Left lung (tissue), 10 donors: ENCODE results near the gene DOCK8. TPM values are rescaled to one million over a fixed set of nuclear protein-coding genes. Genes with fewer than 3 reads are reported as not detected.

Experiments used
- ATAC-seq: fragments of 200-7000 bp; cut with Tn5 transposase; one replicate; pipeline ENCODE4 v1.9.1; 2020; ENCODE audit warnings: moderate library complexity
- DNase-seq, 4 donors: peaks; one replicate each; pipeline ENCODE4 v3.0.0-alpha.2; 2013 to 2020
- H3K27ac ChIP-seq, 2 donors: fragments of 200-600 bp; sonication (generic) in 1 of 2; one replicate each; pipeline versions ENCODE4 v1.5.0 to v1.8.0; 2020 to 2021
- H3K27me3 ChIP-seq, 2 donors: fragments of 200-600 bp; sonication (generic) in 1 of 2; one replicate each; pipeline versions ENCODE4 v1.5.0 to v1.8.0; 2020 to 2021
- H3K36me3 ChIP-seq, 2 donors: fragments of 200-600 bp; sonication (generic) in 1 of 2; one replicate each; pipeline versions ENCODE4 v1.5.0 to v1.8.0; 2020 to 2021
- H3K4me1 ChIP-seq, 2 donors: fragments of 200-600 bp; one replicate each; pipeline ENCODE4 v1.8.0; 2021
- H3K4me3 ChIP-seq, 2 donors: fragments of 200-600 bp; sonication (generic) in 1 of 2; one replicate each; pipeline versions ENCODE4 v1.5.0 to v1.8.0; 2020 to 2021; ENCODE audit warnings: mild to moderate bottlenecking in 1 of 2
- H3K9me3 ChIP-seq, 2 donors: fragments of 200-600 bp; sonication (generic) in 1 of 2; one replicate each; pipeline versions ENCODE4 v1.5.0 to v1.8.0; 2020 to 2021
- intact Hi-C, 2 donors: fragments of 100-400 bp; cut with DNase I; formaldehyde crosslinking; loops; one replicate each; pipeline versions ENCODE4 v1.11.2 to v1.14.2; 2022
- polyA plus RNA-seq, 6 donors: library from polyadenylated mRNA; unstranded; fragments of 120-200 nt; gene quantifications; one replicate each; pipeline ENCODE4 v1.2.1, GENCODE V29; 2013; ENCODE audit not compliant: insufficient read length in 6 of 6
- total RNA-seq, 2 donors: library from RNA; stranded (reverse); fragmentation: NEBNext Ultra II Directional; extraction: Animal tissue kit (Norgen Biotek cat#: 25700); gene quantifications; one replicate each; pipeline ENCODE4 v1.2.1, GENCODE V29; 2021
- TF ChIP-seq, protein P1 (sequence below), 2 donors: fragments of 200-600 bp; sonication (generic) in 1 of 2; IDR thresholded peaks; one replicate each; pipeline versions ENCODE4 v1.5.0 to v1.8.0; 2021; ENCODE audit warnings: antibody characterized with exemption in 2 of 2
- donor health status: DM: no; HTN: yes; CAD: no.
- donor health status: DM: no; HTN: no; CAD: no.

The DOCK8 gene
- total and polyA plus RNA-seq, 8 donors, result 5.9 to 95.9 (median 8.5) TPM

DNA sequence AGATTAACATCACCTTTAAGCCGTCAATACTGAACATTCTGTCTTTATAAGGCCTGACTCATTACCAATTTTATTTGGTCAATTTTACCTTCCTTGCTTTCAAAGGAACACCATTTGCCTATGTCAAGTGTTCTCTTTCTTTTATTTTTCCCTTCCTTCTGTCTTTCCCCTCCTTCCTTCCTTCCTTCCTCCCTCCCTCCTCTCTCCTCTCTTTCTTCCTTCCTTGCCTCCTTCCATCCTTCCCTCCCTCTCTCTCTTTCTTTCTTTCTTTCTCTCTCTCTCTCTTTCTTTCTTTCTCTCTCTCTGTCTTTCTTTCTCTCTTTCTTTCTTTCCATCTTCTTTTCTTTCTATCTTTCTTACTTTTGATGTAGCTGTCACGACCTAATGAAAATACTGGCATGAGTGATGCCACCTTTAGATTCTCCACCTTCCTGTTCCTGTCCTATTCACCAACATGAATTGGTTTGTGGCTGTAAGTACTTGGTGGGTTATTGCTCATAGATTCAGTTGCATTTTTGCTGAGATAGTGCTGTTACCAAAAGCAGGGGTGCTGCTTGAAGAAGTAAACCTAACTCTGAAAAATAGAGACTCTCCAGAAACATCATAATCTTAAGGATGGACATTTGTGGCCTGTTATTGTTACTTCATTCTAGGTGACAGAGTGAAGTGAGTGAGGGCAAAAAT lies 33.8 kb downstream of the DOCK8 start:
- DNase-seq (no peak), ATAC-seq (no peak)
- Histone ChIP-seq H3K27me3 (no peaks in the 10 kb centered on the region), H3K36me3 (no peaks in the 10 kb centered on the region), H3K4me1 (peaks cover 0 to 18% of the 10 kb centered on the region in 2 donors), H3K27ac (no peak overlapping the region), H3K4me3 (no peak overlapping the region), H3K9me3 (no peaks in the 10 kb centered on the region)
- intact Hi-C loops, result no loop called here
- TF ChIP-seq, protein P1, sequence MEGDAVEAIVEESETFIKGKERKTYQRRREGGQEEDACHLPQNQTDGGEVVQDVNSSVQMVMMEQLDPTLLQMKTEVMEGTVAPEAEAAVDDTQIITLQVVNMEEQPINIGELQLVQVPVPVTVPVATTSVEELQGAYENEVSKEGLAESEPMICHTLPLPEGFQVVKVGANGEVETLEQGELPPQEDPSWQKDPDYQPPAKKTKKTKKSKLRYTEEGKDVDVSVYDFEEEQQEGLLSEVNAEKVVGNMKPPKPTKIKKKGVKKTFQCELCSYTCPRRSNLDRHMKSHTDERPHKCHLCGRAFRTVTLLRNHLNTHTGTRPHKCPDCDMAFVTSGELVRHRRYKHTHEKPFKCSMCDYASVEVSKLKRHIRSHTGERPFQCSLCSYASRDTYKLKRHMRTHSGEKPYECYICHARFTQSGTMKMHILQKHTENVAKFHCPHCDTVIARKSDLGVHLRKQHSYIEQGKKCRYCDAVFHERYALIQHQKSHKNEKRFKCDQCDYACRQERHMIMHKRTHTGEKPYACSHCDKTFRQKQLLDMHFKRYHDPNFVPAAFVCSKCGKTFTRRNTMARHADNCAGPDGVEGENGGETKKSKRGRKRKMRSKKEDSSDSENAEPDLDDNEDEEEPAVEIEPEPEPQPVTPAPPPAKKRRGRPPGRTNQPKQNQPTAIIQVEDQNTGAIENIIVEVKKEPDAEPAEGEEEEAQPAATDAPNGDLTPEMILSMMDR (IDR thresholded peaks at IDR 0.05), result no peak

GRCh38 chr9:249025-249424 lies 34.4 kb downstream of the DOCK8 start:
- Histone ChIP-seq H3K27me3 (no peaks in the 10 kb centered on the region), H3K9me3 (no peaks in the 10 kb centered on the region), H3K4me3 (no peak overlapping the region), H3K27ac (no peak overlapping the region), H3K36me3 (no peaks in the 10 kb centered on the region), H3K4me1 (peaks cover 0 to 18% of the 10 kb centered on the region in 2 donors)
- TF ChIP-seq, protein P1 (IDR thresholded peaks at IDR 0.05), result no peak
- DNase-seq (no peak), ATAC-seq (no peak)
- intact Hi-C loops, result no loop called here

DNA sequence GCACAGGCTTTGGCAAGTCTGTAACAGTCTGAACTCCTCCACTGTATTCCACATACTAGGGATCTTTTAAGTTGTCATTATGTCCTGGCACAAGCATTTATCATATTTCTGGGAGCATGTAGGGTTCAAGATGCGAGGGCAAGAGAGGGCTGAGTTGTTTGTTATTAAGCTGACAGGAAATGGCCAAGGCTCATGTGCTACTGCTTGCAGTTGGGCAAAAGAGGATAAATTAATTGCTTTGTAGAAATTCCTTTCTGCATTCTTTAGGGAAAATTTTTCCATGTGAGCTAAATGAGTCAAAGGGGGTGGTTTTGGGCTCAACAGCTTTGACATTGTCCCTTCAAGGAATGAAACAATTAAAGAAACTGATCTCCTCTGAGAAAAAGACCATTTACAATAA lies 35.4 kb downstream of the DOCK8 start:
- DNase-seq (no peak), ATAC-seq (no peak)
- H3K36me3 ChIP-seq, result no peaks in the 10 kb centered on the region
- H3K27ac ChIP-seq, result no peak overlapping the region
- intact Hi-C loops, result no loop called here
- TF ChIP-seq, protein P1 (IDR thresholded peaks at IDR 0.05), result no peak
- peaks cover 0 to 18% of the 10 kb centered on the region in 2 donors for H3K4me1 ChIP-seq
- H3K4me3 ChIP-seq, result no peak overlapping the region
- H3K9me3 ChIP-seq, result no peaks in the 10 kb centered on the region
- no peaks in the 10 kb centered on the region for H3K27me3 ChIP-seq

GRCh38 chr9:250625-251024 lies 36.0 kb downstream of the DOCK8 start:
- no peak for DNase-seq
- Histone ChIP-seq H3K27me3 (no peaks in the 10 kb centered on the region), H3K4me3 (no peak overlapping the region), H3K4me1 (peaks cover 0 to 18% of the 10 kb centered on the region in 2 donors), H3K9me3 (no peaks in the 10 kb centered on the region), H3K27ac (no peak overlapping the region), H3K36me3 (no peaks in the 10 kb centered on the region)
- intact Hi-C loops, result no loop called here
- no peak for ATAC-seq
- TF ChIP-seq, protein P1 (IDR thresholded peaks at IDR 0.05), result no peak

GRCh38 chr9:251398-251797 lies 36.7 kb downstream of the DOCK8 start:
- H3K27ac ChIP-seq, result no peak overlapping the region
- H3K4me1 ChIP-seq, result peaks cover 0 to 18% of the 10 kb centered on the region in 2 donors
- no peaks in the 10 kb centered on the region for H3K36me3 ChIP-seq
- intact Hi-C loops, result no loop called here
- no peaks in the 10 kb centered on the region for H3K9me3 ChIP-seq
- DNase-seq, result no peak
- TF ChIP-seq, protein P1 (IDR thresholded peaks at IDR 0.05), result no peak
- no peak overlapping the region for H3K4me3 ChIP-seq
- no peak for ATAC-seq
- H3K27me3 ChIP-seq, result no peaks in the 10 kb centered on the region
